Bronchial epithelial cell (primary cell): ENCODE measurements around the gene SIVA1. TPM values are rescaled to one million over a fixed set of nuclear protein-coding genes. Genes with fewer than 3 reads are reported as not detected.

Experiments used
- DNase-seq: peaks from one replicate; pipeline ENCODE4 v3.0.0-alpha.2; 2010; ENCODE audit warnings: low read depth
- FAIRE-seq: peaks from 2 replicates; lab custom pipeline; 2011; peaks lifted over from hg19 to GRCh38; lab: Jason Lieb, UNC
- H3K27me3 ChIP-seq: 2 replicates; pipeline ENCODE4 v1.5.1; 2011; ENCODE audit warnings: low read length; ENCODE audit not compliant: control insufficient read depth, insufficient read depth
- H3K36me3 ChIP-seq: 2 replicates; pipeline ENCODE4 v1.5.1; 2011; ENCODE audit warnings: low read length; ENCODE audit not compliant: control insufficient read depth, insufficient read depth
- H3K4me3 ChIP-seq: 2 replicates; pipeline ENCODE4 v1.5.1; 2011; ENCODE audit warnings: mild to moderate bottlenecking, low read depth, low read length, control low read depth
- CTCF ChIP-seq: IDR thresholded peaks from 2 replicates; pipeline ENCODE4 v1.5.1; 2011; ENCODE audit warnings: mild to moderate bottlenecking, moderate library complexity, low read length, control low read depth, inconsistent platforms; ENCODE audit not compliant: insufficient read depth, severe bottlenecking
- total RNA-seq: library from RNA; depleted of rRNA; stranded (reverse); fragments of >200 nt; gene quantifications from 2 replicates; pipeline ENCODE4 v1.2.1, GENCODE V29; 2014

Gene SIVA1
- total RNA-seq, 1 donor from 2014 or later: 85.0 TPM

GRCh38 chr14:104745431-104745830 is 7.5 kb upstream of the SIVA1 start:
- H3K27me3 ChIP-seq: no peaks in the 10 kb centered on the region

GRCh38 chr14:104746071-104746545 is 6.8 kb upstream of the SIVA1 start:
- no peaks in the 10 kb centered on the region for H3K27me3 ChIP-seq
- peaks cover 15% of the 10 kb centered on the region for H3K36me3 ChIP-seq
- FAIRE-seq (no peak), DNase-seq (no peak)
- H3K4me3 ChIP-seq: no peak overlapping the region
- no peak for TF ChIP-seq CTCF

More at GRCh38 chr14:104745431-104745830, 7.5 kb upstream of the SIVA1 start:
- FAIRE-seq: no peak
- no peak for DNase-seq
- no peak for TF ChIP-seq CTCF
- H3K4me3 ChIP-seq: no peak overlapping the region
- H3K36me3 ChIP-seq: peaks cover 16% of the 10 kb centered on the region

- H3K4me3 ChIP-seq: no peak overlapping the region
- DNase-seq: peak; percentile 92
- TF ChIP-seq CTCF: no peak
- peaks cover 12% of the 10 kb centered on the region for H3K36me3 ChIP-seq
- H3K27me3 ChIP-seq: no peaks in the 10 kb centered on the region
- no peak for FAIRE-seq
These were observed 5.9 kb upstream of the SIVA1 start for GRCh38 chr14:104746934-104747481.

GRCh38 chr14:104747876-104748275 is 5.1 kb upstream of the SIVA1 start:
- TF ChIP-seq CTCF: no peak
- DNase-seq (no peak), FAIRE-seq (no peak)
- H3K4me3 ChIP-seq: no peak overlapping the region
- peaks cover 8% of the 10 kb centered on the region for H3K36me3 ChIP-seq
- no peaks in the 10 kb centered on the region for H3K27me3 ChIP-seq

- FAIRE-seq: no peak
- Histone ChIP-seq H3K36me3 (peaks cover 3% of the 10 kb centered on the region), H3K27me3 (no peaks in the 10 kb centered on the region), H3K4me3 (no peak overlapping the region)
- DNase-seq: peak; percentile 78
- TF ChIP-seq CTCF: peak; percentile 27
These were observed 3.8 kb upstream of the SIVA1 start for GRCh38 chr14:104749111-104749649.
